Panc1 (cell line): Measurements from ENCODE around the gene ZP2. TPM values are rescaled to one million over a fixed set of nuclear protein-coding genes. Genes with fewer than 3 reads are reported as not detected.

Experiments used
- ATAC-seq: fragments of 200-7000 bp; cut with Tn5 transposase; 2 replicates; pipeline ENCODE4 v1.9.1; 2020; ENCODE audit warnings: mild to moderate bottlenecking, moderate library complexity
- BruUV-seq: library from RNA; stranded (reverse); fragments of 400-500 nt; replicated peaks from 2 replicates; lab custom pipeline; 2021; lab: Mats Ljungman, UMichigan
- CTCF ChIA-PET: fragments of 300-600 bp; sonication (Branson Sonifier 250); formaldehyde crosslinking; loops from one replicate; lab custom pipeline; 2022; ENCODE audit warnings: antibody characterized with exemption; lab: Charles Lee
- POLR2A ChIA-PET: fragments of 300-600 bp; sonication (Branson Sonifier 250); formaldehyde crosslinking; loops from one replicate; lab custom pipeline; 2022; ENCODE audit warnings: antibody characterized with exemption; lab: Charles Lee
- DNase-seq: peaks from one replicate; pipeline ENCODE4 v3.0.0-alpha.2; 2010; ENCODE audit warnings: low read depth, low spot score
- H3K27ac ChIP-seq: 2 replicates; pipeline ENCODE4 v1.5.1; 2011; ENCODE audit warnings: mild to moderate bottlenecking, low read length, inconsistent platforms
- H3K27me3 ChIP-seq: fragments of 200-500 bp; sonication (Bioruptor generic); 2 replicates; pipeline ENCODE4 v1.6.0; 2014; ENCODE audit warnings: low read length, inconsistent platforms; ENCODE audit not compliant: control insufficient read depth, insufficient read depth
- H3K36me3 ChIP-seq: fragments of 200-500 bp; sonication (Bioruptor generic); 2 replicates; pipeline ENCODE4 v1.5.1; 2014; ENCODE audit warnings: inconsistent platforms, mild to moderate bottlenecking, low read length, moderate library complexity; ENCODE audit not compliant: control insufficient read depth, insufficient read depth
- H3K4me1 ChIP-seq: 2 replicates; pipeline ENCODE4 v1.5.1; 2011; ENCODE audit warnings: inconsistent platforms, mild to moderate bottlenecking, low read length, moderate library complexity; ENCODE audit not compliant: control insufficient read depth, insufficient read depth
- H3K4me3 ChIP-seq, 2 experiments: 2 replicates each; pipeline ENCODE4 v1.5.1; 2011 to 2012; ENCODE audit warnings: low read depth in 2 of 2, low read length in 2 of 2, mild to moderate bottlenecking in 2 of 2, inconsistent platforms in 1 of 2, moderate library complexity in 1 of 2
- H3K9me3 ChIP-seq: fragments of 200-500 bp; sonication (Bioruptor generic); 2 replicates; pipeline ENCODE4 v1.5.1; 2014; ENCODE audit warnings: low read depth, mild to moderate bottlenecking, inconsistent platforms, low read length, moderate library complexity; ENCODE audit not compliant: control insufficient read depth, insufficient read depth
- CTCF ChIP-seq: fragments of 450-650 bp; IDR thresholded peaks from 2 replicates; pipeline ENCODE4 v1.5.1; 2017; ENCODE audit warnings: mild to moderate bottlenecking
- POLR2AphosphoS5 ChIP-seq: IDR thresholded peaks from 2 replicates; pipeline ENCODE4 v1.6.1; 2012; ENCODE audit warnings: mild to moderate bottlenecking, low read depth, low read length, moderate library complexity
- REST ChIP-seq, 2 experiments: IDR thresholded peaks; 2 replicates each; pipeline ENCODE4 v1.6.1; 2011 to 2012; ENCODE audit warnings: low read depth in 2 of 2, control low read depth in 1 of 2, low read length in 1 of 2, mild to moderate bottlenecking in 1 of 2, moderate library complexity in 1 of 2; ENCODE audit not compliant: insufficient read depth in 1 of 2
- SIN3A ChIP-seq: IDR thresholded peaks from 2 replicates; pipeline ENCODE4 v1.6.1; 2012; ENCODE audit warnings: low read depth, mild to moderate bottlenecking, low read length, moderate library complexity, borderline replicate concordance; ENCODE audit not compliant: insufficient read depth
- TCF7L2 ChIP-seq: IDR thresholded peaks from 2 replicates; pipeline ENCODE4 v1.6.1; 2011; ENCODE audit warnings: mild to moderate bottlenecking, low read depth, low read length, inconsistent platforms
- in situ Hi-C: cut with HindIII; loops from 2 replicates; pipeline ENCODE4 v1.10.0; 2016; ENCODE audit warnings: low sequenced_read_pairs, low pct_unique_long_range_greater_than_20kb
- intact Hi-C: fragments of 100-400 bp; cut with micrococcal nuclease; formaldehyde crosslinking; loops from one replicate; pipeline ENCODE4 v1.10.0; 2022; ENCODE audit not compliant: unreplicated experiment
- total RNA-seq: library from RNA; stranded (reverse); gene quantifications from one replicate; pipeline ENCODE4 v1.2.1, GENCODE V29; 2021; ENCODE audit not compliant: unreplicated experiment

Gene ZP2
- total RNA-seq, 1 experiment from 2014 or later, result not detected

GRCh38 chr16:21179126-21179982 is 32.0 kb downstream of the ZP2 start:
- no peak for ATAC-seq
- no peaks in the 10 kb centered on the region for H3K27me3 ChIP-seq
- no peaks in the 10 kb centered on the region for H3K9me3 ChIP-seq
- BruUV-seq, result TSS peak; percentile 58
- ChIA-PET POLR2A (interaction anchor here (0.6 kb wide), 1 partner anchor 11 kb away, joined by 5 read pairs; no protein-coding TSS in a partner anchor), CTCF (no interaction called here)
- no peak overlapping the region for H3K27ac ChIP-seq
- no peaks in the 10 kb centered on the region for H3K36me3 ChIP-seq
- no peak for DNase-seq
- intact Hi-C loops, result no loop called here
- TF ChIP-seq POLR2AphosphoS5 (no peak), SIN3A (no peak), CTCF (no peak), REST (IDR thresholded peaks at IDR 0.05; ENCODE audit: insufficient read depth in 1 of 2, low read depth in 2 of 2, low read length in 1 of 2) (no peak), TCF7L2 (no peak)
- no peak overlapping the region for H3K4me3 ChIP-seq
- in situ Hi-C loops, result loop anchor here (25.0 kb wide), 1 partner anchor 108 kb away; the partner anchor contains the start of gene CRYM
- H3K4me1 ChIP-seq, result no peaks in the 10 kb centered on the region

GRCh38 chr16:21175397-21175796 is 36.0 kb downstream of the ZP2 start:
- TF ChIP-seq REST (IDR thresholded peaks at IDR 0.05; ENCODE audit: insufficient read depth in 1 of 2, low read depth in 2 of 2, low read length in 1 of 2) (no peak), CTCF (no peak), POLR2AphosphoS5 (no peak), TCF7L2 (no peak), SIN3A (no peak)
- in situ Hi-C loops (loop anchor here (25.0 kb wide), 1 partner anchor 112 kb away; the partner anchor contains the start of gene CRYM), intact Hi-C loops (no loop called here)
- Histone ChIP-seq H3K27ac (no peak overlapping the region), H3K4me3 (no peak overlapping the region), H3K9me3 (no peaks in the 10 kb centered on the region), H3K4me1 (no peaks in the 10 kb centered on the region), H3K36me3 (no peaks in the 10 kb centered on the region), H3K27me3 (no peaks in the 10 kb centered on the region)
- no TSS peak for BruUV-seq
- POLR2A ChIA-PET, result no interaction called here
- no peak for ATAC-seq
- no peak for DNase-seq
- CTCF ChIA-PET, result no interaction called here
